Liver (tissue), 9 donors: ENCODE measurements around the gene GCN1. TPM values are rescaled to one million over a fixed set of nuclear protein-coding genes. Genes with fewer than 3 reads are reported as not detected.

Experiments
- DNase-seq: peaks from one replicate; pipeline ENCODE4 v3.0.0-alpha.2; 2017; ENCODE audit warnings: low spot score
- H3K27ac ChIP-seq, 2 donors: one replicate each; pipeline ENCODE4 v1.7.0; 2013; ENCODE audit warnings: inconsistent platforms in 2 of 2, low read length in 2 of 2, control low read depth in 1 of 2, low read depth in 1 of 2, mild to moderate bottlenecking in 1 of 2
- H3K27me3 ChIP-seq, 4 donors: one replicate each; pipeline versions ENCODE4 v1.6.1 to v1.7.0; 2013; ENCODE audit warnings: low read length in 3 of 4, inconsistent platforms in 1 of 4, mild to moderate bottlenecking in 1 of 4, moderate library complexity in 1 of 4; ENCODE audit not compliant: control insufficient read depth in 4 of 4, insufficient read depth in 4 of 4
- H3K36me3 ChIP-seq, 4 donors: one replicate each; pipeline versions ENCODE4 v1.6.1 to v1.7.0; 2013; ENCODE audit warnings: low read length in 3 of 4, mild to moderate bottlenecking in 3 of 4, low read depth in 1 of 4, moderate library complexity in 1 of 4; ENCODE audit not compliant: control insufficient read depth in 4 of 4, insufficient read depth in 3 of 4
- H3K4me1 ChIP-seq, 4 donors: one replicate each; pipeline versions ENCODE4 v1.6.1 to v1.7.0; 2013; ENCODE audit warnings: low read length in 3 of 4, mild to moderate bottlenecking in 3 of 4, moderate library complexity in 1 of 4; ENCODE audit not compliant: control insufficient read depth in 4 of 4, insufficient read depth in 4 of 4
- H3K4me3 ChIP-seq, 3 donors: one replicate each; pipeline versions ENCODE4 v1.6.1 to v1.7.0; 2013; ENCODE audit warnings: low read length in 3 of 3, control low read depth in 1 of 3, low read depth in 1 of 3, mild to moderate bottlenecking in 1 of 3
- H3K9ac ChIP-seq, 2 donors: one replicate each; pipeline ENCODE4 v1.7.0; 2013; ENCODE audit warnings: low read length in 2 of 2, mild to moderate bottlenecking in 2 of 2, moderate library complexity in 2 of 2, control low read depth in 1 of 2, low read depth in 1 of 2
- H3K9me3 ChIP-seq, 4 donors: one replicate each; pipeline versions ENCODE4 v1.6.1 to v1.7.0; 2013; ENCODE audit warnings: low read length in 3 of 4; ENCODE audit not compliant: control insufficient read depth in 4 of 4
- ATF3 ChIP-seq: IDR thresholded peaks from 2 replicates; pipeline ENCODE4 v1.6.1; 2016; ENCODE audit warnings: antibody characterized with exemption
- FOXA1 ChIP-seq: IDR thresholded peaks from 2 replicates; pipeline ENCODE4 v1.6.1; 2016; ENCODE audit warnings: antibody characterized with exemption
- FOXA2 ChIP-seq: IDR thresholded peaks from 2 replicates; pipeline ENCODE4 v1.6.1; 2016; ENCODE audit warnings: antibody characterized with exemption
- GABPA ChIP-seq, 2 donors: IDR thresholded peaks in 1 of 2; conservative IDR thresholded peaks in 1 of 2; 2 replicates each; pipeline ENCODE4 v1.6.1; 2016; ENCODE audit warnings: antibody characterized with exemption in 2 of 2, mild to moderate bottlenecking in 1 of 2, moderate library complexity in 1 of 2
- HNF4A ChIP-seq, 2 donors: conservative IDR thresholded peaks; 2 replicates each; pipeline ENCODE4 v1.6.1; 2016; ENCODE audit warnings: antibody characterized with exemption in 2 of 2, mild to moderate bottlenecking in 2 of 2
- HNF4G ChIP-seq: IDR thresholded peaks from 2 replicates; pipeline ENCODE4 v1.6.1; 2016; ENCODE audit warnings: antibody characterized with exemption
- MAX ChIP-seq: IDR thresholded peaks from 2 replicates; pipeline ENCODE4 v1.6.1; 2016; ENCODE audit warnings: antibody characterized with exemption
- RAD21 ChIP-seq, 2 donors: IDR thresholded peaks; 2 replicates each; pipeline ENCODE4 v1.6.1; 2016; ENCODE audit warnings: antibody characterized with exemption in 2 of 2, mild to moderate bottlenecking in 2 of 2
- RXRA ChIP-seq, 2 donors: IDR thresholded peaks; 2 replicates each; pipeline ENCODE4 v1.6.1; 2017 to 2018; ENCODE audit warnings: antibody characterized with exemption in 2 of 2, mild to moderate bottlenecking in 1 of 2
- TAF1 ChIP-seq: conservative IDR thresholded peaks from 2 replicates; pipeline ENCODE4 v1.6.1; 2016; ENCODE audit warnings: antibody characterized with exemption, mild to moderate bottlenecking
- YY1 ChIP-seq: IDR thresholded peaks from 2 replicates; pipeline ENCODE4 v1.6.1; 2016; ENCODE audit warnings: antibody characterized with exemption, mild to moderate bottlenecking
- WGBS: extraction: QIAGEN DNeasy Blood & Tissue Kit; methylation state at CpG from one replicate; pipeline ENCODE4 v1.1.7; 2013; 5-methylcytosine and 5-hydroxymethylcytosine counted together
- polyA plus RNA-seq, 2 donors: library from polyadenylated mRNA; stranded (reverse) in 1 of 2; unstranded in 1 of 2; fragments of 200-250 nt in 1 of 2; fragments of >200 nt in 1 of 2; fragmentation: Nextera tagmentation in 1 of 2; extraction: Ambion mirVana in 1 of 2; gene quantifications; one replicate each; pipeline versions ENCODE4 v1.2.1 to v1.2.3, GENCODE V29; 2013 to 2015
- total RNA-seq, 2 donors: library from RNA; depleted of rRNA; stranded (reverse); fragments of >200 nt; gene quantifications; one replicate each; pipeline ENCODE4 v1.2.3, GENCODE V29; 2014
- TF ChIP-seq, protein P1 (sequence below): IDR thresholded peaks from 2 replicates; pipeline ENCODE4 v1.6.1; 2016; ENCODE audit warnings: antibody characterized with exemption, mild to moderate bottlenecking
- donor health status: healthy.
- donor health status: healthy.
- donor health status: healthy.
- donor health status: healthy.
- donor health status: healthy.

GCN1 gene
- total and polyA plus RNA-seq, 4 donors, result 7.3 to 78.6 (median 25.8) TPM

GRCh38 chr12:120155072-120155471, 39.4 kb downstream of the GCN1 start (continued):
- TF ChIP-seq ATF3 (no peak), FOXA2 (no peak), FOXA1 (no peak), TAF1 (no peak)

DNA sequence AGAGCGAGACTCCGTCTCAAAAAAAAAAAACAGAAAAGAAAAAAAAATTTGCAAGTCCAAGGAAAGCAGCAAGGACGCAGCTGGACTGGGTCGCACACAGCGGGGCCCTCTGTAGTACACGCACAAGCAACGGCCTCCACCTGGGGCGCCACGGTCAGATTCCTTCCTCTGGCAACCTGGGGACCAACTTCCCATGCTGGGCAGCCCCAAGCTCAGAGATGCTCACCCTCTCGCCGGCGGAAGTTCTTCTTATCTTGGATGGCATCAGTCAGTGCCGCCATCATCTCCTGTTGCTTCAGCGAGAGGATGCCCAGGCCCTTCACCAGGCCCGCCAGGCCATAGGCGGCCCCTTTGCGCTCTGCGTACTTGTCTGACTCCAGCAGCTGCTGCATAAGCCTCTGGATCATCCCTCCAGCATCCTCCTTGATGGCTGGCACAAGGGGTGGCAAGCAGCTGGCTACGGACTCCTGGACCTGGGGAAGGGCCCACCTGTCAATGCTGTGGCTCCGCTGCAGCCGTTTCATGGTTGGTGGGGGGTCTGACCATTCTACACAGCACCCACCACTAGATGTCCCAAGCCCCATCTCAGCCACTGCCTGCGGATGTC, 43.5 kb downstream of the GCN1 start:
- Histone ChIP-seq H3K36me3 (peaks cover 30 to 90% (median 64%) of the 10 kb centered on the region in 4 donors), H3K4me1 (no peaks in the 10 kb centered on the region), H3K27ac (no peak overlapping the region), H3K9me3 (no peaks in the 10 kb centered on the region), H3K9ac (no peak overlapping the region), H3K27me3 (no peaks in the 10 kb centered on the region), H3K4me3 (no peak overlapping the region)
- 97% methylated on average over 22 of the region's 22 CpGs for WGBS
- no peak for DNase-seq
- TF ChIP-seq RAD21 (IDR thresholded peaks at IDR 0.05), result no peak
- no peak for TF ChIP-seq ATF3
- no peak for TF ChIP-seq FOXA2
- TF ChIP-seq, protein P1, sequence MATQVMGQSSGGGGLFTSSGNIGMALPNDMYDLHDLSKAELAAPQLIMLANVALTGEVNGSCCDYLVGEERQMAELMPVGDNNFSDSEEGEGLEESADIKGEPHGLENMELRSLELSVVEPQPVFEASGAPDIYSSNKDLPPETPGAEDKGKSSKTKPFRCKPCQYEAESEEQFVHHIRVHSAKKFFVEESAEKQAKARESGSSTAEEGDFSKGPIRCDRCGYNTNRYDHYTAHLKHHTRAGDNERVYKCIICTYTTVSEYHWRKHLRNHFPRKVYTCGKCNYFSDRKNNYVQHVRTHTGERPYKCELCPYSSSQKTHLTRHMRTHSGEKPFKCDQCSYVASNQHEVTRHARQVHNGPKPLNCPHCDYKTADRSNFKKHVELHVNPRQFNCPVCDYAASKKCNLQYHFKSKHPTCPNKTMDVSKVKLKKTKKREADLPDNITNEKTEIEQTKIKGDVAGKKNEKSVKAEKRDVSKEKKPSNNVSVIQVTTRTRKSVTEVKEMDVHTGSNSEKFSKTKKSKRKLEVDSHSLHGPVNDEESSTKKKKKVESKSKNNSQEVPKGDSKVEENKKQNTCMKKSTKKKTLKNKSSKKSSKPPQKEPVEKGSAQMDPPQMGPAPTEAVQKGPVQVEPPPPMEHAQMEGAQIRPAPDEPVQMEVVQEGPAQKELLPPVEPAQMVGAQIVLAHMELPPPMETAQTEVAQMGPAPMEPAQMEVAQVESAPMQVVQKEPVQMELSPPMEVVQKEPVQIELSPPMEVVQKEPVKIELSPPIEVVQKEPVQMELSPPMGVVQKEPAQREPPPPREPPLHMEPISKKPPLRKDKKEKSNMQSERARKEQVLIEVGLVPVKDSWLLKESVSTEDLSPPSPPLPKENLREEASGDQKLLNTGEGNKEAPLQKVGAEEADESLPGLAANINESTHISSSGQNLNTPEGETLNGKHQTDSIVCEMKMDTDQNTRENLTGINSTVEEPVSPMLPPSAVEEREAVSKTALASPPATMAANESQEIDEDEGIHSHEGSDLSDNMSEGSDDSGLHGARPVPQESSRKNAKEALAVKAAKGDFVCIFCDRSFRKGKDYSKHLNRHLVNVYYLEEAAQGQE, result no peak
- TF ChIP-seq FOXA1, result no peak
- no peak for TF ChIP-seq RXRA (IDR thresholded peaks at IDR 0.05)
- TF ChIP-seq HNF4A (conservative IDR thresholded peaks at IDR 0.05), result no peak

DNA sequence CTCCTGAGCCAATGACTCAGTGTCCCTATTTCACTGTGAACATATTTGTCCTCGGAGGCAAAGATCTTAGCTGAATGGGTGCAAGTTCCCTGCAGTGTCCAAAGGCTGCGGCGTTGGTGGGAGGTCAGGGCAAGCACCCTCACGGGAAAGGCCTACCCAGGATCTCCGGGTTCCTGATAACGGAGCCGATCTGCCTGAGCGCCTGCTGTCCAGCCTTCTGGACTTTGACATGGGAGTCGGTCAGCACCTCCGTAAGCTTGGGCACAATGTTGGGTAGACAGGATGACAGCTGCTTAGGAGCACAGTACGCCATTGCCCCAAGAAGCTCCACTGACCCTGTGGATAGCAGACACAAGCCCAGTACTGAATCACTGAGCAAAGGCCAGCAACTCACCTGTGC, 46.5 kb downstream of the GCN1 start:
- Histone ChIP-seq H3K4me1 (peaks cover 0 to 11% (median 7%) of the 10 kb centered on the region in 4 donors), H3K9ac (no peak overlapping the region), H3K27ac (no peak overlapping the region), H3K4me3 (no peak overlapping the region), H3K27me3 (no peaks in the 10 kb centered on the region), H3K9me3 (no peaks in the 10 kb centered on the region), H3K36me3 (peaks cover 24 to 85% (median 53%) of the 10 kb centered on the region in 4 donors)
- 73% methylated on average over 11 of the region's 11 CpGs for WGBS
- TF ChIP-seq GABPA (IDR thresholded peaks at IDR 0.05 in 1 of 2, conservative IDR thresholded peaks at IDR 0.05 in 1 of 2), result no peak
- no peak for TF ChIP-seq TAF1
- no peak for TF ChIP-seq MAX
- TF ChIP-seq RAD21 (IDR thresholded peaks at IDR 0.05), result no peak
- TF ChIP-seq YY1, result no peak
- no peak for TF ChIP-seq HNF4G
- no peak for TF ChIP-seq RXRA (IDR thresholded peaks at IDR 0.05)
- DNase-seq, result no peak
